Measurements from ENCODE around the gene ATG4B. TPM values are rescaled to one million over a fixed set of nuclear protein-coding genes. Genes with fewer than 3 reads are reported as not detected.
A peak's percentile ranks its signal among the peaks of the same experiment; 100 is the strongest.

ATG4B gene
- total RNA-seq, 1 donor from 2014 or later: 142 TPM

DNA sequence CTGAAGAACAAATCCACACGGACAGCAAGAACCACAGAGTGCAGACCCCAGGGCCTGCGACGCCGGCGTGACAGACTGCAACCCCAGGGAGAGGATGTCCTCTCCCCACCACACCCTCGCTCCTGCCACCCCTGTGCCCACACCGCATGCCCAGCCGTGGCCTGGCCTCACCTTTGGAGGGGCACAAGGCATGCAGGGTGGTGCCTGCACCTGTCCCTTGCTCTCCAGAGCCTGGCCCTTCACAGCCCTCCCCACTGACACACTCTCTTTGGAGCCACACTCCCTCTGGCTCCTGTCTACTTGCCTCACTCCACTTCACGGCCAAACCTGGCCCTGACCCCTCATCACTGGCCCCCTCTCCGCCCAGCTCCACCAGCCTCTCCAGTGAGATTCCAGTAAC, 9.8 kb upstream of the ATG4B start:
- Mint-ChIP-seq H3K27ac (peak overlapping the region; percentile 74), H3K4me3 (ENCODE audit: low read depth) (no peak overlapping the region), H3K4me1 (ENCODE audit: low read depth) (peaks cover 7% of the 10 kb centered on the region), H3K9me3 (ENCODE audit: low read depth) (no peaks in the 10 kb centered on the region), H3K27me3 (no peaks in the 10 kb centered on the region), H3K36me3 (ENCODE audit: insufficient read depth) (peaks cover 15% of the 10 kb centered on the region)
- TF ChIP-seq, protein P1, sequence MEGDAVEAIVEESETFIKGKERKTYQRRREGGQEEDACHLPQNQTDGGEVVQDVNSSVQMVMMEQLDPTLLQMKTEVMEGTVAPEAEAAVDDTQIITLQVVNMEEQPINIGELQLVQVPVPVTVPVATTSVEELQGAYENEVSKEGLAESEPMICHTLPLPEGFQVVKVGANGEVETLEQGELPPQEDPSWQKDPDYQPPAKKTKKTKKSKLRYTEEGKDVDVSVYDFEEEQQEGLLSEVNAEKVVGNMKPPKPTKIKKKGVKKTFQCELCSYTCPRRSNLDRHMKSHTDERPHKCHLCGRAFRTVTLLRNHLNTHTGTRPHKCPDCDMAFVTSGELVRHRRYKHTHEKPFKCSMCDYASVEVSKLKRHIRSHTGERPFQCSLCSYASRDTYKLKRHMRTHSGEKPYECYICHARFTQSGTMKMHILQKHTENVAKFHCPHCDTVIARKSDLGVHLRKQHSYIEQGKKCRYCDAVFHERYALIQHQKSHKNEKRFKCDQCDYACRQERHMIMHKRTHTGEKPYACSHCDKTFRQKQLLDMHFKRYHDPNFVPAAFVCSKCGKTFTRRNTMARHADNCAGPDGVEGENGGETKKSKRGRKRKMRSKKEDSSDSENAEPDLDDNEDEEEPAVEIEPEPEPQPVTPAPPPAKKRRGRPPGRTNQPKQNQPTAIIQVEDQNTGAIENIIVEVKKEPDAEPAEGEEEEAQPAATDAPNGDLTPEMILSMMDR (IDR thresholded peaks at IDR 0.05; ENCODE audit: unreplicated experiment): no peak
- DNase-seq (ENCODE audit: low spot score, unreplicated experiment): no peak

DNA sequence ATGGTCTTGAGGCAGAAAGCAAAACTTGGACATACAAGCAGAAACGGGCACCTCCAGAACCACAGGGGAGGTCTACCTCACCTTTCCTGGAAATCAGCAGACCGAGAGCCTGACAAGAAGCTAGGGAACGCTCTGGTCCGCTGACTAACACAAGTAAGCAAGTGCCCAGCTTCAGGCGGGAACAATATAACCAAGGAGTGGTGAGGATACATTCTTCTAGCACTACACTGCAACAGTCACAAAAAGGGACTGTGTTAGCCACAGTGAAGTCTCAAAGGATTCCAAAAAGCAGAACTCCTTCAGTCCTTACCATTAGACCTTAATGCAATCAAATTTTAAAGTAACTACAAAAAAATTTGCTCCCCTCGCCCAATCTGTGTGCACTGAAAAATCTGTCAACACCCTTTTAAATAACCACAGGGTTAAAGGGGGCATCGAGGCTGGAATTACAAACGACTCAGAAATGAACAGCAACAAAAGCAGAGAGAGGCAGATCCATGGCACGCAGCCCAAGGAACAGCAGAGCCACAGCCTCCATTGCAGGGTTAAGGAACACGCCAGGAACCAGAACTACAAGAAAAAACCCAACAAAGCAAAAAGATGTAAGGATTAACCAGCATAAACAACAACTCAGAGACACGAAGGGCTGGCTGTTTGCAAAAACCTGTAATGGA, 7.6 kb upstream of the ATG4B start:
- Mint-ChIP-seq H3K27me3 (no peaks in the 10 kb centered on the region), H3K4me1 (ENCODE audit: low read depth) (peaks cover 2% of the 10 kb centered on the region), H3K27ac (no peak overlapping the region), H3K36me3 (ENCODE audit: insufficient read depth) (peaks cover 14% of the 10 kb centered on the region), H3K4me3 (ENCODE audit: low read depth) (no peak overlapping the region), H3K9me3 (ENCODE audit: low read depth) (no peaks in the 10 kb centered on the region)
- no peak for DNase-seq (ENCODE audit: low spot score, unreplicated experiment)
- TF ChIP-seq, protein P1 (IDR thresholded peaks at IDR 0.05; ENCODE audit: unreplicated experiment): no peak

DNA sequence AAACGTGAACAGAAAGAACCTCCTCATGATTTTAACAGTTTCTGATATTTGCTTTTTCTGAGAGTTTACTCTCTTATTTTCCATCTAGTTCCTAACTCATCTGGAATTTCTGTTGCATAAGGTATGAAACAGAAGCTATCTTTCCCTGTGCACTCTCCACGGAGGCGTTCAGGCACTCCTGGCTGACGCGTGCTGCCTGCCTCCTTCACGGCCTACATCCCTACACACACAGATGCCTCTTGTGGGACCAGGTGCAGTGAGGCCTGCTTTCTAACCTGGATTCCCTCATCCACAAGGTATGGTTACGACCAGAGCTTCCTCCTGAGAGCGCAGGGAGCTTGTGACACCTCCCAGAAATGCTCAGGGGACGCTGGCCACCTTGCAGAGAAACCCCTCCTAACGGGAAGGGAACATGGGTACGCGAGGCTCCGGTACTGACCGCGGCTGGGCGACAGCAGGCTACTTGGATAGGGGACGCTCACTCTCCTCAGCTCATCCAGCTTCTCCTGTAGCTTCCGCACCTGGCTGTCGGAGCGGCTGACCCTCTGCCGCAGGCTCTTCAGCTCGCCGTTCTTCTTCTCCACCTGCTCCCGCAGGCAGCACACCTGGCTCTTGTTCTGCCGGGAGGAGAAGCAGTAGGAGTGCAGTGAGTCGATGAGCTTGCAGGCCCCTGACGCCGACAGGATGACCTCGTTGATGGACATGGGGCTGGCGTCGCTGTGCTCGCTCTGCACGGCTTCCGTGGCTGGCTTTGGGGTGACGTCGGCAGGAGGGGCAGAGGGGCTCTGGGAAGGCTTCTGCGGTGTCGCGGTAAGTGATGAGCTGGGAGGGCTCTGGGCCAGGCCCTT, 4.8 kb upstream of the ATG4B start:
- H3K4me3 Mint-ChIP-seq (ENCODE audit: low read depth): no peak overlapping the region
- no peak overlapping the region for H3K27ac Mint-ChIP-seq
- no peak for DNase-seq (ENCODE audit: low spot score, unreplicated experiment)
- TF ChIP-seq, protein P1 (IDR thresholded peaks at IDR 0.05; ENCODE audit: unreplicated experiment): no peak
- H3K4me1 Mint-ChIP-seq (ENCODE audit: low read depth): peaks cover 5% of the 10 kb centered on the region
- no peaks in the 10 kb centered on the region for H3K9me3 Mint-ChIP-seq (ENCODE audit: low read depth)
- H3K36me3 Mint-ChIP-seq (ENCODE audit: insufficient read depth): peaks cover 9% of the 10 kb centered on the region
- H3K27me3 Mint-ChIP-seq: no peaks in the 10 kb centered on the region

DNA sequence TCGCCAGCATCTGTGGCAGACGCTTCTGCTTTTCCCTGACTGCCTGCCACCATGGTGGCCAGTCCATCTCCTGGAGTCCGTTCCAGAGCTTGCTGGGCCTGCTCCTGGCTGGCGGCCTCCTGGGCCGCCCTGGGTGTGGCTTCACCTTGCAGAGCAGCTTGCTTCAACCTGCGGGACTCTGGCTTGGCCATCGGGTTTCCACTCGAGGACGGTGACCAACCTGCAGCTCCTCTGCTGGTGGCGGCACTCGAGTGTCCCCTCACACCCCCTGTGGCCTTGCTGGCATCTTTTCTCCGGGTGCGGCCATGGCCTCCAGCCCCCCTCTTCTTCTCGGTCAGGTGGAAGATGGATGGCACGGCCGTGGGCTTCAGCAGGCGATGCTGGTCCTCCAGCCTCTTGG, 3.9 kb upstream of the ATG4B start:
- TF ChIP-seq, protein P1 (IDR thresholded peaks at IDR 0.05; ENCODE audit: unreplicated experiment): no peak
- DNase-seq (ENCODE audit: low spot score, unreplicated experiment): no peak
- Mint-ChIP-seq H3K4me1 (ENCODE audit: low read depth) (peaks cover 11% of the 10 kb centered on the region), H3K27me3 (no peaks in the 10 kb centered on the region), H3K36me3 (ENCODE audit: insufficient read depth) (peaks cover 6% of the 10 kb centered on the region), H3K9me3 (ENCODE audit: low read depth) (no peaks in the 10 kb centered on the region), H3K4me3 (ENCODE audit: low read depth) (no peak overlapping the region), H3K27ac (no peak overlapping the region)

DNA sequence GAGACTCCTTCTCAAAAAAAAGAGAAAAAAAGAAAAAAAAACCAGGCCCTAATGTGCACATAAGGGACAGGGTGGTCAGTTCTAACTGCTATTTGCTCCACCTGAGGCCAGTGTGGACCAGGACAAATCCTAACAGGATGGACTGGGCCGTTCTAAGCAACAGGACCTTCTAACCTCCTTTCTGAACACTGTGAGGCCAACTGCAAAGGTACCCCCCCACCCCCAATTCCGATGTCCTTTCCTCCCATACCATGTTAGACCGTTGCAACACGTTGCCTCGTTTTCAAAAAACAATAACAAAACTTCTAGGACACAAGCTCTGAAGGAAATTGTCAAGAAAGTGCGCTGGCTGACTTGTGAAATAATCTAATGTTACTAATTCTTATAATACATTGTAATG, 1.7 kb upstream of the ATG4B start:
- H3K4me1 Mint-ChIP-seq (ENCODE audit: low read depth): peaks cover 17% of the 10 kb centered on the region
- peak overlapping the region; percentile 90 for H3K27ac Mint-ChIP-seq
- peak overlapping the region; percentile 78 for H3K4me3 Mint-ChIP-seq (ENCODE audit: low read depth)
- H3K9me3 Mint-ChIP-seq (ENCODE audit: low read depth): no peaks in the 10 kb centered on the region
- TF ChIP-seq, protein P1 (IDR thresholded peaks at IDR 0.05; ENCODE audit: unreplicated experiment): no peak
- DNase-seq (ENCODE audit: low spot score, unreplicated experiment): no peak
- peaks cover 6% of the 10 kb centered on the region for H3K36me3 Mint-ChIP-seq (ENCODE audit: insufficient read depth)
- no peaks in the 10 kb centered on the region for H3K27me3 Mint-ChIP-seq
